PC-3 (cell line): ENCODE results near the gene SYCP1. TPM values are rescaled to one million over a fixed set of nuclear protein-coding genes. Genes with fewer than 3 reads are reported as not detected.

Experiments
- ATAC-seq: fragments of 200-7000 bp; cut with Tn5 transposase; 2 replicates; pipeline ENCODE4 v1.9.1; 2020; ENCODE audit warnings: mild to moderate bottlenecking, moderate library complexity
- BruUV-seq: library from RNA; stranded (reverse); fragments of 400-500 nt; replicated peaks from 2 replicates; lab custom pipeline; 2021; lab: Mats Ljungman, UMichigan
- CTCF ChIA-PET: fragments of 300-600 bp; sonication (Branson Sonifier 250); formaldehyde crosslinking; loops from one replicate; lab custom pipeline; 2022; ENCODE audit warnings: antibody characterized with exemption; lab: Charles Lee
- POLR2A ChIA-PET: fragments of 300-600 bp; sonication (Branson Sonifier 250); formaldehyde crosslinking; loops from one replicate; lab custom pipeline; 2022; ENCODE audit warnings: antibody characterized with exemption; ENCODE audit not compliant: unreplicated experiment; lab: Charles Lee
- DNase-seq: peaks from one replicate; pipeline ENCODE4 v3.0.0-alpha.2; 2015
- H2AFZ ChIP-seq: fragments of 300-600 bp; sonication (generic); 2 replicates; pipeline ENCODE4 v1.6.0; 2016; ENCODE audit warnings: antibody characterized with exemption, low read length
- H3F3A ChIP-seq: fragments of 300-600 bp; sonication (generic); one replicate; pipeline ENCODE4 v1.6.0; 2017; ENCODE audit warnings: antibody characterized with exemption, low read length, control low read depth, mild to moderate bottlenecking; ENCODE audit not compliant: unreplicated experiment
- H3K27ac ChIP-seq: fragments of 300-600 bp; sonication (generic); 2 replicates; pipeline ENCODE4 v1.5.1; 2016; ENCODE audit warnings: mild to moderate bottlenecking, low read length
- H3K27me3 ChIP-seq: fragments of 300-600 bp; sonication (generic); 2 replicates; pipeline ENCODE4 v1.6.1; 2016; ENCODE audit warnings: low read length, mixed read lengths
- H3K36me3 ChIP-seq: fragments of 300-600 bp; sonication (generic); 2 replicates; pipeline ENCODE4 v1.6.1; 2016; ENCODE audit warnings: low read depth, mixed run types, low read length, mixed read lengths
- H3K4me1 ChIP-seq: fragments of 300-600 bp; sonication (generic); 2 replicates; pipeline ENCODE4 v1.5.1; 2016; ENCODE audit warnings: low read length; ENCODE audit not compliant: insufficient read depth
- H3K4me2 ChIP-seq: fragments of 300-600 bp; sonication (generic); 2 replicates; pipeline ENCODE4 v1.6.0; 2016; ENCODE audit warnings: low read length
- H3K4me3 ChIP-seq: fragments of 300-600 bp; sonication (generic); 2 replicates; pipeline ENCODE4 v1.5.1; 2016; ENCODE audit warnings: mild to moderate bottlenecking, low read length, mixed read lengths
- H3K79me2 ChIP-seq: fragments of 300-600 bp; sonication (generic); 2 replicates; pipeline ENCODE4 v1.6.1; 2017; ENCODE audit warnings: low read length, mixed read lengths
- H3K9ac ChIP-seq: fragments of 300-600 bp; sonication (generic); 2 replicates; pipeline ENCODE4 v1.6.0; 2016; ENCODE audit warnings: mild to moderate bottlenecking, low read length
- H3K9me2 ChIP-seq: fragments of 300-600 bp; sonication (generic); replicated peaks from 2 replicates; pipeline ENCODE4 v1.6.1; 2016; ENCODE audit warnings: mixed run types, low read length, mixed read lengths
- H3K9me3 ChIP-seq: fragments of 300-600 bp; sonication (generic); 2 replicates; pipeline ENCODE4 v1.6.1; 2016; ENCODE audit warnings: low read length, mixed read lengths
- H4K20me1 ChIP-seq: fragments of 300-600 bp; sonication (generic); 2 replicates; pipeline ENCODE4 v1.6.1; 2016; ENCODE audit warnings: low read length, mixed read lengths
- CTCF ChIP-seq: fragments of 300-600 bp; sonication (generic); conservative IDR thresholded peaks from 2 replicates; pipeline ENCODE4 v1.5.1; 2017; ENCODE audit warnings: antibody characterized with exemption, low read depth, mild to moderate bottlenecking, low read length
- EZH2 ChIP-seq: fragments of 300-600 bp; sonication (generic); IDR thresholded peaks from one replicate; pipeline ENCODE4 v1.6.1; 2017; ENCODE audit warnings: antibody characterized with exemption, mild to moderate bottlenecking, low read length; ENCODE audit not compliant: unreplicated experiment
- EZH2phosphoT487 ChIP-seq: fragments of 300-600 bp; sonication (generic); IDR thresholded peaks from 2 replicates; pipeline ENCODE4 v1.6.1; 2018; ENCODE audit warnings: mild to moderate bottlenecking, antibody characterized with exemption, low read length, borderline replicate concordance
- intact Hi-C: fragments of 100-400 bp; cut with micrococcal nuclease; formaldehyde crosslinking; loops from 2 replicates; pipeline ENCODE4 v1.9.0; 2023
- total RNA-seq: library from RNA; depleted of rRNA; stranded (reverse); fragments of >200 nt; gene quantifications from 2 replicates; pipeline ENCODE4 v1.2.3, GENCODE V29; 2014

Gene SYCP1
- total RNA-seq, 1 experiment from 2014 or later = not detected

- no peaks in the 10 kb centered on the region for H3K4me1 ChIP-seq
- H3K27me3 ChIP-seq = peaks cover 29% of the 10 kb centered on the region
- no peak overlapping the region for H3K27ac ChIP-seq
- H3K4me3 ChIP-seq = no peak overlapping the region
- ChIA-PET CTCF (no interaction called here), POLR2A (no interaction called here)
- intact Hi-C loops = no loop called here
- H3F3A ChIP-seq = no peaks in the 10 kb centered on the region
- no peaks in the 10 kb centered on the region for H4K20me1 ChIP-seq
- H3K79me2 ChIP-seq = no peaks in the 10 kb centered on the region
- H3K9me2 ChIP-seq = no peaks in the 10 kb centered on the region
- H3K4me2 ChIP-seq = no peak overlapping the region
- ATAC-seq = no peak
- H3K36me3 ChIP-seq = no peaks in the 10 kb centered on the region
- no peak overlapping the region for H2AFZ ChIP-seq
- BruUV-seq = no TSS peak
- no peaks in the 10 kb centered on the region for H3K9me3 ChIP-seq
- TF ChIP-seq CTCF (no peak), EZH2 (no peak), EZH2phosphoT487 (no peak)
- no peak for DNase-seq
- H3K9ac ChIP-seq = no peak overlapping the region
These were observed 71.9 kb downstream of the SYCP1 start for GRCh38 chr1:114926607-114927006.

- peaks cover 25% of the 10 kb centered on the region for H3K27me3 ChIP-seq
These were observed 72.7 kb downstream of the SYCP1 start for GRCh38 chr1:114927401-114927800.

More at GRCh38 chr1:114927401-114927800, 72.7 kb downstream of the SYCP1 start:
- ATAC-seq (no peak), DNase-seq (no peak)
- no peak for TF ChIP-seq EZH2phosphoT487
- TF ChIP-seq EZH2 = no peak
- TF ChIP-seq CTCF = no peak
- H3K4me3 ChIP-seq = no peak overlapping the region
- H3K9me3 ChIP-seq = no peaks in the 10 kb centered on the region
- H3K36me3 ChIP-seq = no peaks in the 10 kb centered on the region
- ChIA-PET POLR2A (no interaction called here), CTCF (no interaction called here)
- no peaks in the 10 kb centered on the region for H3K9me2 ChIP-seq
- H3K4me1 ChIP-seq = no peaks in the 10 kb centered on the region
- H2AFZ ChIP-seq = no peak overlapping the region
- H4K20me1 ChIP-seq = no peaks in the 10 kb centered on the region
- no peaks in the 10 kb centered on the region for H3F3A ChIP-seq
- no TSS peak for BruUV-seq
- no peak overlapping the region for H3K4me2 ChIP-seq
- no peaks in the 10 kb centered on the region for H3K79me2 ChIP-seq
- no peak overlapping the region for H3K9ac ChIP-seq
- H3K27ac ChIP-seq = no peak overlapping the region
- intact Hi-C loops = no loop called here
